Brain microvascular endothelial cell (primary cell): Measurements from ENCODE around the gene SUMF2.
"Not testable (repeated sequence)": the region's sequence is repeated elsewhere in the genome, so short reads cannot be mapped to it uniquely, and the experiment has no call there.

Experiments used
- DNase-seq: peaks from one replicate; pipeline ENCODE4 v3.0.0-alpha.2; 2020
- H3K27ac ChIP-seq: fragments of 250-450 bp; sonication (Bioruptor Pico); 2 replicates; pipeline ENCODE4 v1.5.1; 2020; ENCODE audit warnings: mild to moderate bottlenecking, moderate library complexity
- H3K27me3 ChIP-seq: fragments of 250-450 bp; sonication (Bioruptor Pico); replicated peaks from 2 replicates; pipeline ENCODE4 v1.5.1; 2020; ENCODE audit warnings: mild to moderate bottlenecking
- H3K36me3 ChIP-seq: fragments of 250-450 bp; sonication (Bioruptor Pico); replicated peaks from 2 replicates; pipeline ENCODE4 v1.5.1; 2020; ENCODE audit warnings: mild to moderate bottlenecking
- H3K4me3 ChIP-seq: 2 replicates; pipeline ENCODE4 v1.5.1; 2011; ENCODE audit warnings: low read depth, mild to moderate bottlenecking, control low read depth, low read length, moderate library complexity
- CTCF ChIP-seq: IDR thresholded peaks from 2 replicates; pipeline ENCODE4 v1.5.1; 2011; ENCODE audit warnings: low read depth, mild to moderate bottlenecking, moderate library complexity, low read length, control low read depth, inconsistent platforms; ENCODE audit errors: missing control alignments
- in situ Hi-C: cut with HindIII; loops from 2 replicates; pipeline ENCODE4 v1.10.0; 2017; ENCODE audit warnings: low sequenced_read_pairs, low pct_ligation_motif_present

Gene SUMF2

GRCh38 chr7:56091591-56091990 is 27.5 kb downstream of the SUMF2 start:
- H3K27ac ChIP-seq = no peak overlapping the region
- H3K4me3 ChIP-seq = no peak overlapping the region
- no peak for DNase-seq
- in situ Hi-C loops = no loop called here
- TF ChIP-seq CTCF = no peak
- no peaks in the 10 kb centered on the region for H3K36me3 ChIP-seq
- H3K27me3 ChIP-seq = no peaks in the 10 kb centered on the region

- in situ Hi-C loops, H3K4me3 ChIP-seq, H3K27me3 ChIP-seq, H3K27ac ChIP-seq, DNase-seq, H3K36me3 ChIP-seq: not testable (repeated sequence)
Measured at GRCh38 chr7:56092388-56092787, 28.3 kb downstream of the SUMF2 start.

- Histone ChIP-seq H3K36me3 (no peaks in the 10 kb centered on the region), H3K27ac (no peak within 1 kb of the TSS), H3K27me3 (no peaks in the 10 kb centered on the region), H3K4me3 (no peak within 1 kb of the TSS)
- DNase-seq = peak; percentile 74
- in situ Hi-C loops = no loop called here
- peak; percentile 66 for TF ChIP-seq CTCF
Measured at GRCh38 chr7:56092789-56093531, 28.9 kb downstream of the SUMF2 start, which contains the start of gene PHKG1. Gene PHKG1 (minus strand): TSS chr7:56092952. CDS start chr7:56088941, 4,011 bp downstream.

- peak; percentile 54 for DNase-seq
- in situ Hi-C loops = no loop called here
- H3K27ac ChIP-seq = no peak overlapping the region
- no peak overlapping the region for H3K4me3 ChIP-seq
- no peaks in the 10 kb centered on the region for H3K27me3 ChIP-seq
- H3K36me3 ChIP-seq = peaks cover 26% of the 10 kb centered on the region
- TF ChIP-seq CTCF = no peak
Measured at GRCh38 chr7:56097700-56098099, 33.6 kb downstream of the SUMF2 start.

GRCh38 chr7:56098187-56099008 is 34.3 kb downstream of the SUMF2 start:
- in situ Hi-C loops, DNase-seq, H3K27me3 ChIP-seq, H3K4me3 ChIP-seq, H3K27ac ChIP-seq: not testable (repeated sequence)
- H3K36me3 ChIP-seq = peaks cover 33% of the 10 kb centered on the region

GRCh38 chr7:56099653-56100052 is 35.6 kb downstream of the SUMF2 start:
- no peak for TF ChIP-seq CTCF
- H3K36me3 ChIP-seq = peaks cover 41% of the 10 kb centered on the region
- DNase-seq = no peak
- in situ Hi-C loops = no loop called here
- no peaks in the 10 kb centered on the region for H3K27me3 ChIP-seq
- no peak overlapping the region for H3K4me3 ChIP-seq
- no peak overlapping the region for H3K27ac ChIP-seq

- H3K27ac ChIP-seq, in situ Hi-C loops, H3K27me3 ChIP-seq, DNase-seq, H3K4me3 ChIP-seq: not testable (repeated sequence)
- peaks cover 41% of the 10 kb centered on the region for H3K36me3 ChIP-seq
Measured at GRCh38 chr7:56104138-56104537, 40.1 kb downstream of the SUMF2 start.
